Mucosa of stomach (tissue), 1 donor: Measurements from ENCODE around the gene RDX.

ENCODE experiments used
- H3K27me3 ChIP-seq: one replicate; pipeline ENCODE4 v1.7.0; 2013; ENCODE audit warnings: mild to moderate bottlenecking, low read length; ENCODE audit not compliant: control insufficient read depth, insufficient read depth
- H3K36me3 ChIP-seq: one replicate; pipeline ENCODE4 v1.7.0; 2013; ENCODE audit warnings: low read length; ENCODE audit not compliant: control insufficient read depth, insufficient read depth
- H3K4me1 ChIP-seq: one replicate; pipeline ENCODE4 v1.7.0; 2013; ENCODE audit warnings: mild to moderate bottlenecking, low read length; ENCODE audit not compliant: control insufficient read depth, insufficient read depth
- H3K4me3 ChIP-seq: one replicate; pipeline ENCODE4 v1.7.0; 2013; ENCODE audit warnings: low read length
- H3K9ac ChIP-seq: one replicate; pipeline ENCODE4 v1.7.0; 2013; ENCODE audit warnings: mild to moderate bottlenecking, low read length, moderate library complexity
- H3K9me3 ChIP-seq: one replicate; pipeline ENCODE4 v1.7.0; 2013; ENCODE audit warnings: mild to moderate bottlenecking, low read length, moderate library complexity; ENCODE audit not compliant: control insufficient read depth
- donor health status: Pancreatic carcinoma.

Gene RDX

GRCh38 chr11:110173811-110174644, 122.4 kb downstream of the RDX start:
- Histone ChIP-seq H3K36me3 (no peaks in the 10 kb centered on the region), H3K9me3 (no peaks in the 10 kb centered on the region), H3K4me1 (peaks cover 4% of the 10 kb centered on the region), H3K9ac (no peak overlapping the region), H3K27me3 (no peaks in the 10 kb centered on the region), H3K4me3 (no peak overlapping the region)

DNA sequence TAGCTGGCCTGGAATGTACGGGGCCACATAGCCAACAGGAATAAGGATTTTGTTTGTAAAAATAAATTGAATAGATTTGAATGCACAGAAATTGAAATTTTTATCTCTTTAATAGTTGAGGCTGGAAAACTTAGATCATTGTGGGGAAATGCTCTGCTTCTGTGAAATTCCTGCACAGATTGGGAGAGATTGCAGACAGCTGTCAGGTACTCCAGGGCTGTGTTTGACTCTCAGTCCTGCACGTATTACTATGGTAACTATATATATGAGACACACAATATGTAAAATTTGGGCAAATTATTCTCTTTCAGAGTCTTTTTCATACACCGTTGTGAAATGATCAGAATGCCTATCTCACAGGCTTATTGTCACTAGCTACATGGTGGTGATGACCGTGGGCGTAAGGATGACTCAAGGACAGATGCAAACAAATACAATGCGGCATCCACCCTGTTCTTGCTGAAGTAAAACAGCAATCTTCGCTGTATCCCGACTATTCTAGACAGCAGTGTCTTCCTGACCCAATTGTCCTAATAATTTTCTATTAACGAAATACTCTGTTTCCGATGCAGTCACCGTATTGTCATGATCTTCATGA, 123.8 kb downstream of the RDX start:
- no peak overlapping the region for H3K4me3 ChIP-seq
- H3K36me3 ChIP-seq, result no peaks in the 10 kb centered on the region
- H3K9ac ChIP-seq, result no peak overlapping the region
- H3K27me3 ChIP-seq, result no peaks in the 10 kb centered on the region
- H3K4me1 ChIP-seq, result peaks cover 4% of the 10 kb centered on the region
- no peaks in the 10 kb centered on the region for H3K9me3 ChIP-seq

GRCh38 chr11:110169738-110170137, 126.7 kb downstream of the RDX start:
- Histone ChIP-seq H3K9ac (no peak overlapping the region), H3K9me3 (no peaks in the 10 kb centered on the region), H3K4me3 (no peak overlapping the region), H3K4me1 (peaks cover 4% of the 10 kb centered on the region), H3K27me3 (no peaks in the 10 kb centered on the region), H3K36me3 (no peaks in the 10 kb centered on the region)

DNA sequence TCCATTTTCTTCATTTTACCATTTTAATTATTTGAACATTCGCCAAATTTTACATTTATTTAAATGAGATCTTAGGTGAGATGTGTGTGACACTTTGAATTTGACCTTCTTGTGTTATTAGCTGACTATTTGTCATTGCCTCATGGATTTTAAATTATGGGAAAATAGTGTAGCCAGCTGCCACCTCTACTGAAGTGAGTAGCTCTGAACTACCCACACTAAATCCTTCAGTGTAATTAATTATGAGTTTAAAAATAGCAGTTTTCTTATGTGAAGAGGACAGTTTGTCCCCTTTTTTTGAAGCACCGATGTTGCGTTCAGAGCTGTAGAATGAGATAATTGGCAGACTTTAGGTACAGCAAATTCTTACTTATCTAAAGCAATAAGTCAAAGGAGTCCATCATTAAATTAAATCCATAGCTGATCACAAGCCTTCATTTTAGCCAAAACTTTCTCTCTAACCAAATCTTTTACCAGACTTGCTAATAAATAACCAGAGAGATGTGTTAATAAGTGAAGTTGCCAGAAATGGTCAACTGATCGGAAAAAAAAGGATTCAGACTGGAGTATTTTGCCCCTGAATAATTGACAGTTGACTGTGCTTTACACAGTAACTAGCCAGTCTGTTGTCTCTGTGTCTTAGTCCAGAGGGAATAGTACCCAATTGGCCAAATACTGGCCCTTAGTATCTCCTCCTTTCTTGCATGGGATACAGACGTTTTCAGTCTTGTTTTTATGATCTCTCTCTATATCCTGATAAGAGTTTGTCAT, 128.2 kb downstream of the RDX start:
- Histone ChIP-seq H3K9ac (no peak overlapping the region), H3K36me3 (no peaks in the 10 kb centered on the region)

GRCh38 chr11:110165039-110165925, 131.1 kb downstream of the RDX start:
- H3K4me3 ChIP-seq, result no peak overlapping the region
- H3K4me1 ChIP-seq, result no peaks in the 10 kb centered on the region
- no peaks in the 10 kb centered on the region for H3K27me3 ChIP-seq
- H3K9ac ChIP-seq, result no peak overlapping the region
- H3K9me3 ChIP-seq, result no peaks in the 10 kb centered on the region
- no peaks in the 10 kb centered on the region for H3K36me3 ChIP-seq

More for the DNA sequence above, 128.2 kb downstream of the RDX start:
- no peak overlapping the region for H3K4me3 ChIP-seq
- H3K27me3 ChIP-seq, result no peaks in the 10 kb centered on the region
- no peaks in the 10 kb centered on the region for H3K9me3 ChIP-seq
- no peaks in the 10 kb centered on the region for H3K4me1 ChIP-seq

DNA sequence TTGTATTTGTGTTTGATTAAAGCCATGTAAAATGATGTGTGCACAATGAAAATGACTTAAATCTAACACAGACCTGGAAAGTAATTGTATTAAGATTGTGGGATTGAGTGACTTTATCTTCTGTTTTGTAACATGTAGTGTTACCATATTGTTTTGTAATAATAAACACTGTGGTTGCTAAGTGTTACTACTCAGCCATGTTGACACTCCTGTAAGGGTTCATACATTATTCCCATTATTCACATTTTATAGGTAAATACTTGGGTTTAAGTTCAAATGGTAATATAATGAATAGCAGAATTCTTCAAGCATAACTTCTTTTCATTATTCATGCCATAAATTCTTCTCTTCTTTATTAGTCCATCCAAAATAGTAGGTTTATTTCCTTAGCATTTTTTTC, 134.2 kb downstream of the RDX start:
- Histone ChIP-seq H3K9ac (no peak overlapping the region), H3K9me3 (no peaks in the 10 kb centered on the region), H3K4me1 (no peaks in the 10 kb centered on the region), H3K36me3 (no peaks in the 10 kb centered on the region), H3K27me3 (no peaks in the 10 kb centered on the region), H3K4me3 (no peak overlapping the region)

DNA sequence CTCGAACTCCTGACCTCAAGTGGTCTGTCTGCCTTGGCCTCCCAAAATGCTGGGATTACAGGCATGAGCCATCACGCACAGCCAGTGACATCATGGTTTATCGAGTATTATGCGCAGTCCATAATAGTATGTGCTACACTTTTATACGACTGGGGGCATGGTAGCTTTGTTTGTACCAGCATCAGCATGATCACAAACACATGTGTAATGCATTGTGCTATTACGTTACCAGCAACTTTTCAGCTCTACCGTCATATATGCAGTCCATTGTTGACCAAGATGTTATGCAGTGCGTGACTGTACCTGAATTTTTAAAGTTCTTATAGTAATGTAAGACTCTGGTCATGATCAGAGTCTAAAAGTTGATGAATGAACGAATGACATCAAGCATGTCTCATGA, 135.4 kb downstream of the RDX start:
- H3K4me3 ChIP-seq, result no peak overlapping the region
- H3K4me1 ChIP-seq, result no peaks in the 10 kb centered on the region
- H3K36me3 ChIP-seq, result no peaks in the 10 kb centered on the region
- H3K9me3 ChIP-seq, result no peaks in the 10 kb centered on the region
- no peaks in the 10 kb centered on the region for H3K27me3 ChIP-seq
- H3K9ac ChIP-seq, result no peak overlapping the region

DNA sequence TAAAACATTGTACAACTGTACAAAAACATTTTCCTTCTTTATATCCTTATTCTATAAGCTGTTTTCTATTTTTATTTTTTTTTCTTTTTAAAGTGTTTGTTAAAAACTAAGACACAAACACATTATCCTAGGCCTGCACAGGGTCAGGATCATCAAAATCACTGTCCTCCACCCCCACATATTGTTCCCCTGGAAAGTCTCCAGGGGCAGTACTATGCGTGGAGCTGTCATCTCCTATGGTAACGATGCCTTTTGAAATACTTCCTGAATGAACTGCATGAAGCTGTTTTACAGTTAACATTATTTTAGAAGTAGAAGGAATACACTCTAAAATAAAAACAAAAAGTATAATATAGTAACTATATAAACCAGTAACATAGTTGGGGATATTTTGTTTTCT, 136.0 kb downstream of the RDX start:
- H3K9me3 ChIP-seq, result no peaks in the 10 kb centered on the region
- no peaks in the 10 kb centered on the region for H3K36me3 ChIP-seq
- H3K9ac ChIP-seq, result no peak overlapping the region
- no peak overlapping the region for H3K4me3 ChIP-seq
- no peaks in the 10 kb centered on the region for H3K4me1 ChIP-seq
- H3K27me3 ChIP-seq, result no peaks in the 10 kb centered on the region

DNA sequence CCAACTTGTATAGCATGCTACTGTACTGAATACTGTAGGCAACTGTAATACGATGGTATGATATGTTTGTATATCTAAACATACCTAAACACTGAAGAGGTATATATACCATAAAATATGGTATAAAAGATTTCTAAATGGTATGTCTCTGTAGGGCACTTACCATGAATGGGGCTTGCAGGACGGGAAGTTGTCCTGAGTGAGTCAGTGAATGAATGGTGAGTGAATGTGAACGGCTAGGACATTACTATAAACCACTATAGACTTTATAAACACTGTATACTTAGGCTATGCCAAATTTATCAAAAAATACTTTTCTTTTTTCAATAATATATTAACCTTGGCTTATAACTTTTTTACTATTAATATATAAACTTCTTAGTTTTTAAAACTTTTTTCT, 136.4 kb downstream of the RDX start:
- no peaks in the 10 kb centered on the region for H3K9me3 ChIP-seq
- no peaks in the 10 kb centered on the region for H3K4me1 ChIP-seq
- H3K4me3 ChIP-seq, result no peak overlapping the region
- H3K27me3 ChIP-seq, result no peaks in the 10 kb centered on the region
- H3K9ac ChIP-seq, result no peak overlapping the region
- H3K36me3 ChIP-seq, result no peaks in the 10 kb centered on the region

DNA sequence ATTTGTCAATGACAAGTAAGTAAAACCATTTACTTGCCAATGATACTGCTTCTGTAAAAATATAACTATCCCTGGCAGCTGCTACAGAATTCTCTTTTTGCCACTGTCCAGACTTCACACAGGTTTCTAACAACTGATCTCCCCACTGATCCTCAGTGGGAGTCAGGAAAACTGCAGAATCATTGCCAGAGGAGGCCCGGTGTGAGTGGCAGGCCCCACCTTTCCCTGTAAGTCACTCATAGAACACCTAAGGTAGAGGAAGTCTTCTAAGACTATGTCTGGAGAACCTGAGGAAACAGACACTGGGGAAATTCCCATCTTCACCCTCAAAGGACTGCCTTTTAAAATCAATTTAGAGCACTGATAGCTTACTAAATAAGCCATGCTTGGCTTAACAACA, 136.9 kb downstream of the RDX start:
- Histone ChIP-seq H3K27me3 (no peaks in the 10 kb centered on the region), H3K9ac (no peak overlapping the region), H3K4me1 (no peaks in the 10 kb centered on the region), H3K36me3 (no peaks in the 10 kb centered on the region), H3K4me3 (no peak overlapping the region), H3K9me3 (no peaks in the 10 kb centered on the region)

GRCh38 chr11:110158317-110159200, 137.9 kb downstream of the RDX start:
- H3K27me3 ChIP-seq, result no peaks in the 10 kb centered on the region
- H3K4me1 ChIP-seq, result no peaks in the 10 kb centered on the region
- H3K9me3 ChIP-seq, result no peaks in the 10 kb centered on the region
- no peaks in the 10 kb centered on the region for H3K36me3 ChIP-seq
- no peak overlapping the region for H3K9ac ChIP-seq
- H3K4me3 ChIP-seq, result no peak overlapping the region
